Ishikawa (cell line): ENCODE results near the gene EEF1AKMT1.

Source experiments
- CEBPB ChIP-seq: IDR thresholded peaks from 2 replicates; pipeline ENCODE4 v1.6.1; 2012
- CREB1 ChIP-seq: IDR thresholded peaks from 2 replicates; pipeline ENCODE4 v1.6.1; 2012; ENCODE audit warnings: low read depth
- EGR1 ChIP-seq: IDR thresholded peaks from 2 replicates; pipeline ENCODE4 v1.6.1; 2012
- EP300 ChIP-seq: IDR thresholded peaks from 2 replicates; pipeline ENCODE4 v1.6.1; 2012; ENCODE audit warnings: borderline replicate concordance
- FOXM1 ChIP-seq: IDR thresholded peaks from 2 replicates; pipeline ENCODE4 v1.6.1; 2012; ENCODE audit warnings: low read depth, borderline replicate concordance
- NFIC ChIP-seq: IDR thresholded peaks from 2 replicates; pipeline ENCODE4 v1.6.1; 2012
- RAD21 ChIP-seq: IDR thresholded peaks from 2 replicates; pipeline ENCODE4 v1.6.1; 2012; ENCODE audit warnings: low read depth
- TAF1 ChIP-seq: IDR thresholded peaks from 2 replicates; pipeline ENCODE4 v1.6.1; 2012; ENCODE audit warnings: low read depth, mild to moderate bottlenecking
- TCF12 ChIP-seq: IDR thresholded peaks from 2 replicates; pipeline ENCODE4 v1.6.1; 2012; ENCODE audit warnings: low read depth
- TEAD4 ChIP-seq: IDR thresholded peaks from 2 replicates; pipeline ENCODE4 v1.6.1; 2012
- YY1 ChIP-seq: IDR thresholded peaks from 2 replicates; pipeline ENCODE4 v1.6.1; 2012; ENCODE audit warnings: low read depth
- ZBTB7A ChIP-seq: IDR thresholded peaks from 2 replicates; pipeline ENCODE4 v1.6.1; 2012; ENCODE audit warnings: low read depth
- TF ChIP-seq, protein P1 (sequence below): IDR thresholded peaks from 2 replicates; pipeline ENCODE4 v1.6.1; 2012
- TF ChIP-seq, protein P2 (sequence below): IDR thresholded peaks from 2 replicates; pipeline ENCODE4 v1.6.1; 2012
- TF ChIP-seq, protein P3 (sequence below): IDR thresholded peaks from 2 replicates; pipeline ENCODE4 v1.6.1; 2012; ENCODE audit warnings: low read depth, mild to moderate bottlenecking

Gene EEF1AKMT1

DNA sequence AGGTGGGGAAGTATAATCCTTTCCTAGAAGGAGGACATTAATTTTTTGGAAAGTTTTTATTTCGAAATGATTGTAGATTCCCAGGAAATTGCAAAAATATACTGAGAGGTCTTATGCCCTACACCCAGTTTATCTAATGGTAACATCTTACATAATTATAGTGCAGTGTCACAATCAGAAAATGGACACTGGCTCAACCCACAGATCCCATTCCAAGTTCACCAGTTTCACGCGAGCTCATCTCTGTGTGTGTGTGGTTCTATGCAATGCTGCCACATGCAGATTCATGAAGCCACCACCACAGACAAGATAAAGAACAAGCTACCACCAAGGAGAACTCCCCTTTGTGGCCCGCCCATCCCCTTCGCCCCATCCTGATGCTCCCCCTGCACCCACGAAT is 45.9 kb downstream of the EEF1AKMT1 start:
- TF ChIP-seq CEBPB: no peak
- TF ChIP-seq TEAD4: no peak
- TF ChIP-seq, protein P1, sequence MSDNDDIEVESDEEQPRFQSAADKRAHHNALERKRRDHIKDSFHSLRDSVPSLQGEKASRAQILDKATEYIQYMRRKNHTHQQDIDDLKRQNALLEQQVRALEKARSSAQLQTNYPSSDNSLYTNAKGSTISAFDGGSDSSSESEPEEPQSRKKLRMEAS: no peak
- TF ChIP-seq, protein P2, sequence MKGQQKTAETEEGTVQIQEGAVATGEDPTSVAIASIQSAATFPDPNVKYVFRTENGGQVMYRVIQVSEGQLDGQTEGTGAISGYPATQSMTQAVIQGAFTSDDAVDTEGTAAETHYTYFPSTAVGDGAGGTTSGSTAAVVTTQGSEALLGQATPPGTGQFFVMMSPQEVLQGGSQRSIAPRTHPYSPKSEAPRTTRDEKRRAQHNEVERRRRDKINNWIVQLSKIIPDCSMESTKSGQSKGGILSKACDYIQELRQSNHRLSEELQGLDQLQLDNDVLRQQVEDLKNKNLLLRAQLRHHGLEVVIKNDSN: no peak
- no peak for TF ChIP-seq FOXM1
- no peak for TF ChIP-seq ZBTB7A
- TF ChIP-seq YY1: no peak
- TF ChIP-seq TAF1: no peak
- no peak for TF ChIP-seq EGR1
- TF ChIP-seq TCF12: no peak
- TF ChIP-seq RAD21: no peak
- TF ChIP-seq, protein P3, sequence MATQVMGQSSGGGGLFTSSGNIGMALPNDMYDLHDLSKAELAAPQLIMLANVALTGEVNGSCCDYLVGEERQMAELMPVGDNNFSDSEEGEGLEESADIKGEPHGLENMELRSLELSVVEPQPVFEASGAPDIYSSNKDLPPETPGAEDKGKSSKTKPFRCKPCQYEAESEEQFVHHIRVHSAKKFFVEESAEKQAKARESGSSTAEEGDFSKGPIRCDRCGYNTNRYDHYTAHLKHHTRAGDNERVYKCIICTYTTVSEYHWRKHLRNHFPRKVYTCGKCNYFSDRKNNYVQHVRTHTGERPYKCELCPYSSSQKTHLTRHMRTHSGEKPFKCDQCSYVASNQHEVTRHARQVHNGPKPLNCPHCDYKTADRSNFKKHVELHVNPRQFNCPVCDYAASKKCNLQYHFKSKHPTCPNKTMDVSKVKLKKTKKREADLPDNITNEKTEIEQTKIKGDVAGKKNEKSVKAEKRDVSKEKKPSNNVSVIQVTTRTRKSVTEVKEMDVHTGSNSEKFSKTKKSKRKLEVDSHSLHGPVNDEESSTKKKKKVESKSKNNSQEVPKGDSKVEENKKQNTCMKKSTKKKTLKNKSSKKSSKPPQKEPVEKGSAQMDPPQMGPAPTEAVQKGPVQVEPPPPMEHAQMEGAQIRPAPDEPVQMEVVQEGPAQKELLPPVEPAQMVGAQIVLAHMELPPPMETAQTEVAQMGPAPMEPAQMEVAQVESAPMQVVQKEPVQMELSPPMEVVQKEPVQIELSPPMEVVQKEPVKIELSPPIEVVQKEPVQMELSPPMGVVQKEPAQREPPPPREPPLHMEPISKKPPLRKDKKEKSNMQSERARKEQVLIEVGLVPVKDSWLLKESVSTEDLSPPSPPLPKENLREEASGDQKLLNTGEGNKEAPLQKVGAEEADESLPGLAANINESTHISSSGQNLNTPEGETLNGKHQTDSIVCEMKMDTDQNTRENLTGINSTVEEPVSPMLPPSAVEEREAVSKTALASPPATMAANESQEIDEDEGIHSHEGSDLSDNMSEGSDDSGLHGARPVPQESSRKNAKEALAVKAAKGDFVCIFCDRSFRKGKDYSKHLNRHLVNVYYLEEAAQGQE: no peak
- no peak for TF ChIP-seq EP300
- no peak for TF ChIP-seq CREB1
- TF ChIP-seq NFIC: no peak

- TF ChIP-seq NFIC (no peak), FOXM1 (no peak), CREB1 (no peak), TAF1 (no peak), ZBTB7A (no peak)
These were observed 52.1 kb downstream of the EEF1AKMT1 start for GRCh38 chr13:20721454-20722357.

- TF ChIP-seq FOXM1: no peak
- no peak for TF ChIP-seq TAF1
- TF ChIP-seq, protein P1: no peak
- TF ChIP-seq RAD21: no peak
- TF ChIP-seq NFIC: no peak
- TF ChIP-seq CREB1: no peak
- no peak for TF ChIP-seq EGR1
- TF ChIP-seq EP300: no peak
- TF ChIP-seq TEAD4: no peak
- TF ChIP-seq CEBPB: no peak
- TF ChIP-seq, protein P3: no peak
- no peak for TF ChIP-seq ZBTB7A
- TF ChIP-seq, protein P2: no peak
- no peak for TF ChIP-seq YY1
- TF ChIP-seq TCF12: no peak
These were observed 52.7 kb downstream of the EEF1AKMT1 start for GRCh38 chr13:20721058-20721453.

GRCh38 chr13:20720499-20720898 is 53.3 kb downstream of the EEF1AKMT1 start:
- TF ChIP-seq, protein P2: no peak
- TF ChIP-seq EGR1: no peak
- no peak for TF ChIP-seq ZBTB7A

- no peak for TF ChIP-seq NFIC
- TF ChIP-seq, protein P2: no peak
- no peak for TF ChIP-seq CREB1
- TF ChIP-seq EP300: no peak
- TF ChIP-seq TCF12: no peak
- no peak for TF ChIP-seq CEBPB
- TF ChIP-seq, protein P3: no peak
- no peak for TF ChIP-seq EGR1
- TF ChIP-seq ZBTB7A: no peak
- no peak for TF ChIP-seq YY1
- TF ChIP-seq RAD21: no peak
- no peak for TF ChIP-seq FOXM1
- TF ChIP-seq TEAD4: no peak
- TF ChIP-seq, protein P1: no peak
- TF ChIP-seq TAF1: no peak
These were observed 54.0 kb downstream of the EEF1AKMT1 start for GRCh38 chr13:20719783-20720182.
